NCI-H2227 (cell line): Measurements from ENCODE around the gene MUC16.

ENCODE experiments used
- DNase-seq: peaks from one replicate; lab custom pipeline; 2025; ENCODE audit not compliant: unreplicated experiment; lab: John Stamatoyannopoulos, UW

The MUC16 gene

DNA sequence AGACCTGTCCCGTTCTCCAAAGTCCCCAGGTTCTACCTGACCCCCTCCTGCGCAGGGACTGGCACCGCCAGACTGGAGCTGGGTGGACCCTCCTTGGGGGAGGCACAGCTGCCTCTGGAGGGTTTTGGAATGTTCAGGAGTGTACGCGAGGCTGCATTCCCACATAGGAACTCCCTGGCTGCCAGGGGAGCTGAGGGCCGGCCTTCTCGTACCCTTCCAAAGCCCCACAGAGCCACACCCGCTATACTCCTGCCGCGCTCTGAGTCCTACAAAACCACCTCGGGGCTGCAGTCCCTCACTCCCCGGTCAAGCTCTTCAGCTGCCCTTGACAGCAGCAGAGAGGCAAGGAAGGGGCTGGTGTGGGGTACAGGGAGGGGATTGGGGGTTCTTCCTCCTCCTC lies 484 bp upstream of the MUC16 start:
- no peak for DNase-seq

DNA sequence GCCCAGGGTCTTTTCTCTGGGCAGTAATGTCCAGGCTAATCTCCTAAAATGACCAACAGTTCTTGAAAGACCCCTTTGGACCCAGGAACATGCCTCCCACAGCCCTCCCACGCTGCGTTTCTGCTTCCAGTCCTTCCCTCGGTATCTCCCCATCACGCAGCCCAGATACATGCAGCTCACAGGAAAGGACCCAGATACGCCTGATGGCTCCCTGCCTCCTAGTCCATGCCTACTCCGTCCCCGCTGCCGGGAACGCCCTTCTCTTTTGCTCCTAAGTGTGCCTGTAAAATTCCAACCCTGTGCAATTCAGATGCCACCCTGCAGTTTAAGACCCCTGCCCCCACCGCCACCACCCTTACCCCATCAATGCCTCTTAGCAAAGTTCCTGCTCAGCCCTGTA lies 778 bp downstream of the MUC16 start:
- no peak for DNase-seq

DNA sequence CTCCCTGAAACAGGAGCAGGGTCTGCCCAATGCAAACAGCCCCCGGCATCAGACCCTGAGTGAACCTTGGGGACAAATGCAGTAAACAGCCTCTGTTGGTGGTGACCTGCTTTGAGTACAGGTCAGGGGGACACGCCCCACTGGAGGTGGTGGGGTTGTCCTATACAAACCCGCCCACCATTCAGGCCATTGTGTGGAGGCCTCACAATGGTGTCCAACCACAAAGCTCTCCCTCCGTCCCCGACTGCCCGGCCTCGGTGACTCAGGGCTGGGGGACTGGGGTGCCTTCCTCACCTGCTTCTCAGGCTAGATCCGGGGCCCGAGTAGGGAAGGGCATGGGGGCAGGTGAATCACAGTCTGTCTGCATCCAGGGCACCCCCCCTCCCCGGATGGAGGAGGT lies 1.5 kb downstream of the MUC16 start:
- DNase-seq = no peak

DNA sequence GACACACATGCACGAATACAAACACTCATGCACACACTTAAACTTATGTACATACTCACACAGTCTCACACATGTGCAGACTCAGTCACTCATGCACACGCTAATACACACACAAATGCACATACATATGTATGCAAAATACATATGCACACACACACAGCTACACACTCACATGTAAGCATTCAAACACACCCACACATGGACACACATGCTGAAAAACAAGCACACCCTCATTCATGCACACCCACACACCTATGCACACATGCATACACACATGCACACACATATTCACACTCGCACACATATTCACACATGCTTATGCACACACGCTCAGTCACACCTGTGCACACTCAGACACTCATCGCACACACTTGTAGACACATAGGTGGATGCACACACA lies 9.3 kb downstream of the MUC16 start:
- no peak for DNase-seq

DNA sequence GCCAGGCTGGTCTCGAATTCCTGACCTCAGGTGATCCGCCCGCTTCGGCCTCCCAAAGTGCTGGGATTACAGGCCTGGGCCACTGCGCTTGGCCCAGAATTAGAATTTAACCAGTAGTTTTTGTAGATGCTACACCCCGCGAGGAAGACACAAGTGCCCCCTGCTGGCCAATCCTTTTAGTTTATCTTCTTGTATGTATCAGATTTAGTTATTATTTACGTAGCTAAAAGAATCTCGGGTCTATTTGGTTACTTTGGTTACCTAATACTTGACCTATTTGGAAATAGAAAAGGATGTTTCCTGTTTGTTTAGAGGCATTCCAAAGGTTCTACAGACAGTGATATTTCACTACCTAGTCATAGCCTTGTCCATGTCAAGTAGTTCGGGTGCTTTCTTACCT lies 22.0 kb downstream of the MUC16 start:
- no peak for DNase-seq

DNA sequence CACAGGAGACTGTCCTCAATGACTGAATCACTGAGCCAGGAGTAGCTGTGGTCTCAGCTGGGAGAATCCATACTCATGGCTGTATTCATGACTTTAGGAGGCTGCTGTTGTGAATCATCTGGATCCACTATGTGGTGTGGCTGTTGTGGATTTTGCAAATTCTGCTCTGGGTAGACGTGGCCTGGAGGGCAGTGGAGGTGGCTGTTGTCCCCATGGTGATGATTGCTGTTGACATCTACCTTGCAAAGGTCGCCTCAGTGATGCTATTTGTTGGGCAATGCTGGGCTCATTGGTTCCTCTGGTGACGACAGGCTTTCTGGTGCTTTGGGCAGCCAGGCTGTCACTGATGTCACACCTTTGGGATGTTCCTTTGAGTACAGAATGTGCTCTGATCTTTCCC lies 23.9 kb downstream of the MUC16 start:
- DNase-seq = no peak

DNA sequence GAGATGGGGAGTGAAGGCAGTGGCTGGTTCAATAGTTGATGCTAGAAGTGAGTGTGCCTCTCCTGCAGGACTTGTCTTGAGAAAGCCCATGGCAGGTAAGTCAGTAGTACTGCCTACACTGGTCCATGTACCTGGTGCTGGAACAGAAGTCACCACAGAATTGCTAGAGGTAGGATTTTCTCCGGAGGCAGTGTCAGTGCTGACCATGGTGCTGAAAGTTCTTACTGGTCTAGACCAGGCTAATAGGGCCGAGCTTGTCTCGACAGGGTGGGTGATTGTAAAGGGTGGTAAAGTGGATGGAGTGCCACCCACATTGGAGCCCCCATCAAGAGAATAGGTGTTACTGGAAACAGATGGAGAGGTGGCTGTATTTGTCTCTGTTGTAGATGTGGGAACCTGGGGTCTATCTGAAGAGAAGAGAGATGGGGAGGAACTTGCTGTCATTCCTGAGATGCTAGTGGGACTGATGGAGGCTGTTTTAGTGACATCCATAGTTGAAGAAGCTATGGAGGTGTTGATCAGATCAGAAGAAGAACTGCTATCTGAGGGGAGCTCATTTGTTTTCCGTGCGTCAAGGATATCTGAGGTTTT lies 36.6 kb downstream of the MUC16 start:
- no peak for DNase-seq

DNA sequence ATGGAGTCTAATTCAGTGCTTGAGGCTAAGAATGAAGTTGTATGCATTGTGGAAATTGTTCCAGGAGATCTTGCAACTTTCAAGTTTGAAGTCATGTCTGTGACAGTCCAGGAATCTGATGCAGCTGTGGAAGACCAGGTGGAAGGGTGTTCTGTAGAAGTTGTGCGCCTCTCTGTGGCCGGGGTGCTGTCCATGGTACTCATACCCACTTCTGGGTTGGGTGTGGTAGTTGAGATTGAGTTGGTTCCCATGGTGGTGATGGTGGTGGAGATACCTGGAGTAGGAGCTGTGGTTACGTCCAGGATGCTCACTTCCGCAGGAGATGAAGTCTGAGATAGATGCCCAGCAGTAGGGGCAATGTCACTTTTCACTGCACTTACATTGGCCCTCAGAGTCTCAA lies 44.3 kb downstream of the MUC16 start:
- DNase-seq = no peak
